Hepatocyte (in vitro differentiated cells): ENCODE data around the gene ARAP1. TPM values are rescaled to one million over a fixed set of nuclear protein-coding genes. Genes with fewer than 3 reads are reported as not detected.
"Not testable (repeated sequence)": the region's sequence is repeated elsewhere in the genome, so short reads cannot be mapped to it uniquely, and the experiment has no call there.

Experiments used
- DNase-seq: peaks from one replicate; pipeline ENCODE4 v3.0.0-alpha.2; 2016; ENCODE audit warnings: low spot score
- H2AFZ ChIP-seq: fragments of 200-600 bp; sonication (generic); 2 replicates; pipeline ENCODE4 v1.6.0; 2016; ENCODE audit warnings: antibody characterized with exemption, mild to moderate bottlenecking
- H3K27ac ChIP-seq: fragments of 200-600 bp; sonication (generic); 2 replicates; pipeline ENCODE4 v1.5.1; 2016; ENCODE audit warnings: mild to moderate bottlenecking
- H3K27me3 ChIP-seq: fragments of 200-600 bp; sonication (generic); 2 replicates; pipeline ENCODE4 v1.6.1; 2016
- H3K36me3 ChIP-seq: fragments of 200-600 bp; sonication (generic); replicated peaks from 2 replicates; pipeline ENCODE4 v1.5.1; 2016; ENCODE audit warnings: low read depth; ENCODE audit not compliant: insufficient read depth
- H3K4me1 ChIP-seq: fragments of 200-600 bp; sonication (generic); 2 replicates; pipeline ENCODE4 v1.5.1; 2016; ENCODE audit warnings: mild to moderate bottlenecking, moderate library complexity; ENCODE audit not compliant: insufficient read depth
- H3K4me2 ChIP-seq: fragments of 200-600 bp; sonication (generic); 2 replicates; pipeline ENCODE4 v1.6.0; 2016
- H3K4me3 ChIP-seq: fragments of 200-600 bp; sonication (generic); 2 replicates; pipeline ENCODE4 v1.5.1; 2016; ENCODE audit warnings: mild to moderate bottlenecking
- H3K79me2 ChIP-seq: fragments of 200-600 bp; sonication (generic); 2 replicates; pipeline ENCODE4 v1.6.0; 2017; ENCODE audit warnings: mild to moderate bottlenecking
- H3K9me2 ChIP-seq: fragments of 200-600 bp; sonication (generic); replicated peaks from 2 replicates; pipeline ENCODE4 v1.6.0; 2017; ENCODE audit warnings: mild to moderate bottlenecking; ENCODE audit not compliant: insufficient read depth
- H3K9me3 ChIP-seq: fragments of 200-600 bp; sonication (generic); 2 replicates; pipeline ENCODE4 v1.5.1; 2016; ENCODE audit warnings: low read depth, mild to moderate bottlenecking
- H4K20me1 ChIP-seq: fragments of 200-600 bp; sonication (generic); 2 replicates; pipeline ENCODE4 v1.6.0; 2016; ENCODE audit warnings: mild to moderate bottlenecking; ENCODE audit not compliant: insufficient read depth, poor library complexity, severe bottlenecking
- CTCF ChIP-seq: fragments of 200-600 bp; sonication (generic); IDR thresholded peaks from 2 replicates; pipeline ENCODE4 v1.5.1; 2016; ENCODE audit warnings: antibody characterized with exemption, mild to moderate bottlenecking; ENCODE audit not compliant: poor library complexity
- EZH2 ChIP-seq: fragments of 200-600 bp; sonication (generic); IDR thresholded peaks from 2 replicates; pipeline ENCODE4 v1.6.1; 2016; ENCODE audit warnings: antibody characterized with exemption, mild to moderate bottlenecking, borderline replicate concordance
- EZH2phosphoT487 ChIP-seq: fragments of 200-600 bp; sonication (generic); IDR thresholded peaks from one replicate; pipeline ENCODE4 v1.6.1; 2018; ENCODE audit warnings: antibody characterized with exemption, mild to moderate bottlenecking, low read depth, moderate library complexity; ENCODE audit not compliant: unreplicated experiment, severe bottlenecking
- WGBS: methylation state at CpG from one replicate; pipeline ENCODE4 v1.1.6; 2016; ENCODE audit warnings: low lambda C conversion rate; ENCODE audit errors: missing lambda C conversion rate; 5-methylcytosine and 5-hydroxymethylcytosine counted together
- polyA plus RNA-seq: library from polyadenylated mRNA; unstranded; fragments of >200 nt; fragmentation: Nextera tagmentation; extraction: Ambion mirVana; gene quantifications from 2 replicates; pipeline ENCODE4 v1.2.1, GENCODE V29; 2016
- total RNA-seq: library from RNA; depleted of rRNA; stranded (reverse); fragments of >200 nt; gene quantifications from 2 replicates; pipeline ENCODE4 v1.2.3, GENCODE V29; 2014

Gene ARAP1
- total and polyA plus RNA-seq, 2 experiments from 2014 or later: 60.2 to 118 TPM

GRCh38 chr11:72793425-72794367, 41.5 kb upstream of the ARAP1 start, which contains the start of gene STARD10:
STARD10 (minus strand) TSS chr11:72794047; CDS start chr11:72781181, 12,866 bp downstream.
- Histone ChIP-seq H3K27ac (peak within 1 kb of the TSS; percentile 92), H3K9me2 (no peaks in the 10 kb centered on the region), H3K36me3 (no peaks in the 10 kb centered on the region), H3K4me1 (peaks cover 18% of the 10 kb centered on the region), H4K20me1 (no peaks in the 10 kb centered on the region), H2AFZ (peak within 1 kb of the TSS; percentile 47), H3K79me2 (peaks cover 6% of the 10 kb centered on the region), H3K4me2 (peak within 1 kb of the TSS; percentile 76), H3K4me3 (peak within 1 kb of the TSS; percentile 50), H3K9me3 (no peaks in the 10 kb centered on the region), H3K27me3 (no peaks in the 10 kb centered on the region)
- TF ChIP-seq CTCF (peak; percentile 100), EZH2phosphoT487 (no peak)
- WGBS: 3% methylated on average over 53 of the region's 55 CpGs
- peak; percentile 99 for DNase-seq

GRCh38 chr11:72793076-72793424, 40.8 kb upstream of the ARAP1 start:
- Histone ChIP-seq H3K27me3 (no peaks in the 10 kb centered on the region), H3K4me2 (peak overlapping the region; percentile 61), H3K79me2 (peaks cover 6% of the 10 kb centered on the region), H4K20me1 (no peaks in the 10 kb centered on the region), H3K9me3 (no peaks in the 10 kb centered on the region), H3K4me3 (no peak overlapping the region), H3K36me3 (no peaks in the 10 kb centered on the region), H3K27ac (peak overlapping the region; percentile 10), H3K9me2 (no peaks in the 10 kb centered on the region), H3K4me1 (peaks cover 24% of the 10 kb centered on the region), H2AFZ (no peak overlapping the region)
- DNase-seq: no peak
- 80% methylated on average over 2 of the region's 2 CpGs for WGBS
- no peak for TF ChIP-seq EZH2phosphoT487
- TF ChIP-seq CTCF: no peak
- TF ChIP-seq EZH2: no peak

GRCh38 chr11:72792437-72793021, 40.3 kb upstream of the ARAP1 start:
- H3K9me2 ChIP-seq: no peaks in the 10 kb centered on the region
- peaks cover 29% of the 10 kb centered on the region for H3K4me1 ChIP-seq
- no peaks in the 10 kb centered on the region for H4K20me1 ChIP-seq
- 100% methylated on average over 3 of the region's 3 CpGs for WGBS
- no peak overlapping the region for H3K4me3 ChIP-seq
- peaks cover 6% of the 10 kb centered on the region for H3K79me2 ChIP-seq
- peak overlapping the region; percentile 61 for H3K4me2 ChIP-seq
- no peaks in the 10 kb centered on the region for H3K27me3 ChIP-seq
- H3K9me3 ChIP-seq: no peaks in the 10 kb centered on the region
- no peak overlapping the region for H2AFZ ChIP-seq
- DNase-seq: no peak
- TF ChIP-seq EZH2 (no peak), EZH2phosphoT487 (no peak), CTCF (no peak)
- peak overlapping the region; percentile 10 for H3K27ac ChIP-seq
- H3K36me3 ChIP-seq: no peaks in the 10 kb centered on the region

- H3K9me3 ChIP-seq, H3K9me2 ChIP-seq, H2AFZ ChIP-seq, DNase-seq, H3K27ac ChIP-seq, H3K36me3 ChIP-seq, H3K27me3 ChIP-seq, H3K4me2 ChIP-seq, H4K20me1 ChIP-seq, H3K79me2 ChIP-seq, H3K4me3 ChIP-seq: not testable (repeated sequence)
- H3K4me1 ChIP-seq: peaks cover 40% of the 10 kb centered on the region
- 86% methylated on average over 7 of the region's 7 CpGs for WGBS
Observed at GRCh38 chr11:72791228-72791627, 39.0 kb upstream of the ARAP1 start.
